ENCODE measurements around the gene PTPRN2. TPM values are rescaled to one million over a fixed set of nuclear protein-coding genes. Genes with fewer than 3 reads are reported as not detected.

Gene PTPRN2
- total and polyA plus RNA-seq, 2 of the 13 experiments (the other 11 are each of a cell fraction or from before 2014, with no cell fraction given): 2.5 to 24.2 TPM

GRCh38 chr7:157673573-157673972 lies 914.0 kb downstream of the PTPRN2 start:
- Histone ChIP-seq H3K9ac (ENCODE audit: insufficient read depth, low read depth, low read length) (no peak overlapping the region), H3K4me2 (ENCODE audit: low read depth, low read length) (no peak overlapping the region), H2AFZ (ENCODE audit: low read length) (no peak overlapping the region), H3K36me3 (replicated peaks in 1 of 2; ENCODE audit: control insufficient read depth in 1 of 2, insufficient read depth in 2 of 2, low read length in 2 of 2) (no peaks in the 10 kb centered on the region), H4K20me1 (ENCODE audit: insufficient read depth, low read length) (peaks cover 22% of the 10 kb centered on the region; the same call in 1 of the 2 replicates), H3K79me2 (ENCODE audit: insufficient read depth, low read length) (no peaks in the 10 kb centered on the region), H3K27ac (ENCODE audit: extremely low read length, insufficient read depth, low read length) (no peak overlapping the region), H3K9me3 (ENCODE audit: low read length) (no peaks in the 10 kb centered on the region), H3K27me3 (ENCODE audit: control insufficient read depth in 1 of 2, insufficient read depth in 2 of 2, low read length in 2 of 2) (peaks cover 4 to 56% of the 10 kb centered on the region in 2 experiments; a peak in 3 of 5 replicates), H3K4me1 (ENCODE audit: insufficient read depth, low read length) (peaks cover 19% of the 10 kb centered on the region), H3K4me3 (replicated peaks in 1 of 3; ENCODE audit: insufficient read depth in 1 of 3, low read depth in 2 of 3, low read length in 3 of 3) (no peak overlapping the region)
- no TSS peak for BruUV-seq (replicated peaks)
- ChIA-PET CTCF (ENCODE audit: low intra/inter-chr PET ratio, low total read pairs) (no interaction called here), POLR2A (no interaction called here)
- TF ChIP-seq ZBTB38 (CRISPR knock-in tag; IDR thresholded peaks at IDR 0.05) (no peak), ZNF614 (CRISPR knock-in tag; IDR thresholded peaks at IDR 0.05; ENCODE audit: borderline replicate concordance) (no peak), ZNF746 (CRISPR knock-in tag; IDR thresholded peaks at IDR 0.05) (no peak), HES4 (CRISPR knock-in tag; IDR thresholded peaks at IDR 0.05; ENCODE audit: borderline replicate concordance) (no peak), HOMEZ (CRISPR knock-in tag; IDR thresholded peaks at IDR 0.05; ENCODE audit: low read depth) (no peak), ZNF292 (CRISPR knock-in tag; IDR thresholded peaks at IDR 0.05; ENCODE audit: borderline replicate concordance, low read depth) (no peak), ZFP90 (CRISPR knock-in tag; IDR thresholded peaks at IDR 0.05; ENCODE audit: borderline replicate concordance) (no peak), ZNF253 (CRISPR knock-in tag; IDR thresholded peaks at IDR 0.05; ENCODE audit: borderline replicate concordance) (no peak), MEIS1 (CRISPR knock-in tag; IDR thresholded peaks at IDR 0.05; ENCODE audit: borderline replicate concordance) (no peak)
- DNase-seq (ENCODE audit: low spot score): no peak
- WGBS (ENCODE audit: low lambda C conversion rate): 48% methylated on average over 14 of the region's 14 CpGs
- ATAC-seq: no peak
- in situ Hi-C loops (cut with HindIII; ENCODE audit: extremely low pct_ligation_motif_present, low pct_unique_long_range_greater_than_20kb) (no loop called here), intact Hi-C loops (cut with micrococcal nuclease; ENCODE audit: unreplicated experiment) (no loop called here)
- no peak for FAIRE-seq
